Trophoblast cell (in vitro differentiated cells and primary cell): ENCODE data around the gene NDST1.

ENCODE experiments used
- DNase-seq, 2 donors: peaks; one replicate each; pipeline ENCODE4 v3.0.0-alpha.2; 2016
- H2AFZ ChIP-seq: 2 replicates; pipeline ENCODE4 v1.6.1; 2013; ENCODE audit warnings: low read length, moderate library complexity, mild to moderate bottlenecking; ENCODE audit not compliant: insufficient read depth, poor library complexity
- H2AK5ac ChIP-seq: 2 replicates; pipeline ENCODE4 v1.6.1; 2013; ENCODE audit warnings: mild to moderate bottlenecking, low read length
- H2BK120ac ChIP-seq: 2 replicates; pipeline ENCODE4 v1.6.1; 2013; ENCODE audit warnings: low read length, mild to moderate bottlenecking, moderate library complexity; ENCODE audit not compliant: insufficient read depth, poor library complexity
- H2BK12ac ChIP-seq: 2 replicates; pipeline ENCODE4 v1.6.1; 2013; ENCODE audit warnings: mild to moderate bottlenecking, low read length, moderate library complexity
- H2BK5ac ChIP-seq: 2 replicates; pipeline ENCODE4 v1.6.1; 2013; ENCODE audit warnings: low read length, low read depth, moderate library complexity, mild to moderate bottlenecking; ENCODE audit not compliant: poor library complexity
- H3K14ac ChIP-seq: 2 replicates; pipeline ENCODE4 v1.6.1; 2013; ENCODE audit warnings: mild to moderate bottlenecking, low read length
- H3K18ac ChIP-seq: 2 replicates; pipeline ENCODE4 v1.6.1; 2013; ENCODE audit warnings: mild to moderate bottlenecking, low read length
- H3K23ac ChIP-seq: 2 replicates; pipeline ENCODE4 v1.6.1; 2013; ENCODE audit warnings: low read length
- H3K27ac ChIP-seq: 2 replicates; pipeline ENCODE4 v1.5.1; 2013; ENCODE audit warnings: low read depth, mild to moderate bottlenecking, inconsistent platforms, low read length, moderate library complexity
- H3K27me3 ChIP-seq: 2 replicates; pipeline ENCODE4 v1.6.1; 2013; ENCODE audit warnings: inconsistent platforms, mild to moderate bottlenecking, low read length, moderate library complexity; ENCODE audit not compliant: insufficient read depth
- H3K36me3 ChIP-seq, 2 experiments: 1 replicate in 1 of 2; 2 replicates in 1 of 2; pipeline ENCODE4 v1.6.1; 2013; ENCODE audit warnings: low read length in 2 of 2, mild to moderate bottlenecking in 2 of 2, moderate library complexity in 1 of 2; ENCODE audit not compliant: insufficient read depth in 2 of 2, control insufficient read depth in 1 of 2
- H3K4ac ChIP-seq: 2 replicates; pipeline ENCODE4 v1.6.1; 2013; ENCODE audit warnings: low read depth, mild to moderate bottlenecking, low read length, moderate library complexity
- H3K4me1 ChIP-seq, 2 experiments: 1 replicate in 1 of 2; 2 replicates in 1 of 2; pipeline ENCODE4 v1.6.1; 2013; ENCODE audit warnings: low read length in 2 of 2, mild to moderate bottlenecking in 2 of 2, moderate library complexity in 1 of 2; ENCODE audit not compliant: insufficient read depth in 2 of 2, control insufficient read depth in 1 of 2
- H3K4me2 ChIP-seq: 2 replicates; pipeline ENCODE4 v1.6.1; 2013; ENCODE audit warnings: inconsistent platforms, mild to moderate bottlenecking, low read length, moderate library complexity
- H3K4me3 ChIP-seq: 2 replicates; pipeline ENCODE4 v1.5.1; 2013; ENCODE audit warnings: mild to moderate bottlenecking, low read depth, low read length, inconsistent platforms
- H3K79me1 ChIP-seq: one replicate; pipeline ENCODE4 v1.6.1; 2013; ENCODE audit warnings: low read length
- H3K79me2 ChIP-seq: 2 replicates; pipeline ENCODE4 v1.6.1; 2013; ENCODE audit warnings: low read length, mild to moderate bottlenecking; ENCODE audit not compliant: control insufficient read depth, insufficient read depth, poor library complexity
- H3K9ac ChIP-seq: 2 replicates; pipeline ENCODE4 v1.6.1; 2013; ENCODE audit warnings: mild to moderate bottlenecking, low read length
- H3K9me3 ChIP-seq: 2 replicates; pipeline ENCODE4 v1.6.1; 2013; ENCODE audit warnings: low read depth, mild to moderate bottlenecking, control low read depth, inconsistent platforms, low read length; ENCODE audit not compliant: insufficient read depth
- H4K12ac ChIP-seq: 2 replicates; pipeline ENCODE4 v1.6.1; 2013; ENCODE audit warnings: low read depth, mild to moderate bottlenecking, low read length, moderate library complexity
- H4K8ac ChIP-seq: 2 replicates; pipeline ENCODE4 v1.6.1; 2013; ENCODE audit warnings: low read depth, mild to moderate bottlenecking, low read length, moderate library complexity
- H4K91ac ChIP-seq: one replicate; pipeline ENCODE4 v1.6.1; 2013; ENCODE audit warnings: low read depth, mild to moderate bottlenecking, low read length, moderate library complexity
- WGBS: extraction: QIAGEN DNeasy Blood & Tissue Kit; methylation state at CpG from one replicate; pipeline ENCODE4 v1.1.7; 2013; ENCODE audit warnings: missing lambda C conversion rate; ENCODE audit not compliant: insufficient read length, insufficient coverage; ENCODE audit errors: extremely low coverage; 5-methylcytosine and 5-hydroxymethylcytosine counted together

The NDST1 gene

DNA sequence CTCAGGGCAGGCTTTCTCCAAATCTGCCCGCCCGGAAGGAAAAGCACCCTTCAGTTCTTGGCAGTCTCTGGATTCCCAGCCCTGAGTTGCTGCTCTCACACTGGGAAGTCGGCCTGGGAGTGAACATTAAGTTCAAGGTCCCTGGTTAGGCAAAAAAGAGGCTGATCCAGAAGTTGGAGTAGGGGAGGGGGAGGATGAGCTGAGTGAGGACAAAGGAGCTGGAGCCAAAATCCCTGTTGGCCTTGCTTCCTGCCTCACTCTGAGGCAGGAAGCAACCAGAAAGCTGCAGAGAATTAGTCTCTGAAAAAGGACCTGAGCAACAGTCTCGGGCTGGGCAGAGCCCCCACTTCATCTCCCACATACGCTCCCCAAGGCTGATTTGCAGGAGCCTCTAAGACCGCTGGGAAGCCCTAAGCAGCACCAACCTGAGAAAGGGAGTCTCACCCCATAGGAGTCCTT, 43.3 kb upstream of the NDST1 start:
- Histone ChIP-seq H3K18ac (no peak overlapping the region), H2AFZ (no peak overlapping the region), H3K79me1 (peaks cover 33% of the 10 kb centered on the region), H3K9me3 (no peaks in the 10 kb centered on the region), H4K12ac (no peak overlapping the region), H2AK5ac (peak overlapping the region; percentile 66), H4K8ac (peak overlapping the region; percentile 55), H3K4ac (peak overlapping the region; percentile 25), H3K27me3 (no peaks in the 10 kb centered on the region), H3K4me1 (peaks cover 8 to 36% of the 10 kb centered on the region in 2 experiments), H3K4me3 (no peak overlapping the region), H3K79me2 (no peaks in the 10 kb centered on the region), H3K9ac (no peak overlapping the region), H2BK5ac (peak overlapping the region; percentile 57), H2BK12ac (peak overlapping the region; percentile 80), H3K36me3 (no peaks in the 10 kb centered on the region), H3K4me2 (no peak overlapping the region), H2BK120ac (peak overlapping the region; percentile 48), H3K27ac (peak overlapping the region; percentile 36), H4K91ac (peak overlapping the region; percentile 90), H3K23ac (no peak overlapping the region), H3K14ac (peak overlapping the region; percentile 4)
- no CpG with 5 or more reads among the region's 6 CpGs for WGBS
- DNase-seq, result no peak

DNA sequence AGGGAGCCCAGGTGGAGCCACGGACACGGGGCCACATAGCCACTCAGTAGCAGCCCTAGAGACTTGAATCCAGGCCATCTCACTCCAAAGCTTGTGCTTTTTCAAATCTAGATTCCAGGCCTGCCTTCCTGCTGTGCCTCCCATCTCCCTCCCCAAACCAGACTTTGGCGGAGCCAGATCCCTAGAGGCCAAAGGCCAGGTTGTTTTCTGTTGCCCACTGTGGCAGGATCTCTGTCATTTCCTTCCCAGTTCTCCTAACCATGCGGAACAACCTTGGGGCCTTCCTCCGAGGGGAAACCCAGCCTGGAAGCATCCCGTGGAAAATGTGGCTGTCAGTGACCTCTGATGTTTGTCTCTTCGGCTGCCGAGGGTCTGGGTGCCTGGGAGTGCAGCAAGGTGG, 42.0 kb upstream of the NDST1 start:
- H3K18ac ChIP-seq, result no peak overlapping the region
- peaks cover 11 to 34% of the 10 kb centered on the region in 2 experiments for H3K4me1 ChIP-seq
- H3K4me2 ChIP-seq, result no peak overlapping the region
- no peak overlapping the region for H3K9ac ChIP-seq
- peak overlapping the region; percentile 67 for H2BK12ac ChIP-seq
- H2BK5ac ChIP-seq, result peak overlapping the region; percentile 14
- H4K91ac ChIP-seq, result peak overlapping the region; percentile 71
- no peak overlapping the region for H3K27ac ChIP-seq
- peak overlapping the region; percentile 0 for H4K8ac ChIP-seq
- WGBS, result no CpG with 5 or more reads among the region's 8 CpGs
- peak overlapping the region; percentile 21 for H3K4ac ChIP-seq
- no peaks in the 10 kb centered on the region for H3K9me3 ChIP-seq
- H2BK120ac ChIP-seq, result peak overlapping the region; percentile 4
- no peak overlapping the region for H3K23ac ChIP-seq
- H3K79me1 ChIP-seq, result peaks cover 35% of the 10 kb centered on the region
- H3K4me3 ChIP-seq, result no peak overlapping the region
- DNase-seq, result no peak
- H3K14ac ChIP-seq, result peak overlapping the region; percentile 9
- H2AFZ ChIP-seq, result no peak overlapping the region
- no peak overlapping the region for H4K12ac ChIP-seq
- no peaks in the 10 kb centered on the region for H3K79me2 ChIP-seq
- H2AK5ac ChIP-seq, result peak overlapping the region; percentile 23
- H3K36me3 ChIP-seq, result no peaks in the 10 kb centered on the region
- H3K27me3 ChIP-seq, result no peaks in the 10 kb centered on the region

DNA sequence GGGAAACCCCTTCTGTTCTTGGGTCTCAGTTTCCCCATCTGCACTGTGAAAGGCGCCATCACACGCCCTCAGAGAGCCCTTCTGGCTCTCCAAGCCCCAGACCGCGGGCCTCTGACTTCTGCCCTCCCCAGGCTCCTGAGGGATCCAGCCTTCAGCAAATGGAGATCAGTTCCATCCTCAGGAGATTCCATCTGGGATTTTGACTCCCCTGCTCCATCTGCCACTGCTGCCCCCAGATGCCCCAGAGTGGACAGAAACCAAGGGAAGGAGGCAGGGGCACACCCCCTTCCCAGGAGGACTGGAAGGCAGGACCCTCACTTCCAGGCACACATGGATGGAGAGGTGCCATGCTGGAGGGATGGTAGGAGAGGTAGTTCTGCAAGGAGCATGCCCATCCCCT, 39.7 kb upstream of the NDST1 start:
- H3K9me3 ChIP-seq, result no peaks in the 10 kb centered on the region
- no peak overlapping the region for H3K23ac ChIP-seq
- peak overlapping the region; percentile 1 for H3K4ac ChIP-seq
- H2AK5ac ChIP-seq, result peak overlapping the region; percentile 47
- no peak overlapping the region for H3K4me2 ChIP-seq
- H3K79me2 ChIP-seq, result peaks cover 6% of the 10 kb centered on the region
- H3K27ac ChIP-seq, result no peak overlapping the region
- H4K91ac ChIP-seq, result peak overlapping the region; percentile 65
- H2AFZ ChIP-seq, result no peak overlapping the region
- peaks cover 13 to 37% of the 10 kb centered on the region in 2 experiments for H3K4me1 ChIP-seq
- H2BK120ac ChIP-seq, result peak overlapping the region; percentile 50
- H3K9ac ChIP-seq, result no peak overlapping the region
- peaks cover 45% of the 10 kb centered on the region for H3K79me1 ChIP-seq
- no peak overlapping the region for H3K4me3 ChIP-seq
- H2BK12ac ChIP-seq, result peak overlapping the region; percentile 20
- no peak for DNase-seq
- H3K18ac ChIP-seq, result peak overlapping the region; percentile 26
- no CpG with 5 or more reads among the region's 4 CpGs for WGBS
- H3K36me3 ChIP-seq, result no peaks in the 10 kb centered on the region
- H3K14ac ChIP-seq, result peak overlapping the region; percentile 83
- peak overlapping the region; percentile 81 for H2BK5ac ChIP-seq
- H3K27me3 ChIP-seq, result no peaks in the 10 kb centered on the region
- H4K8ac ChIP-seq, result no peak overlapping the region
- H4K12ac ChIP-seq, result peak overlapping the region; percentile 1

DNA sequence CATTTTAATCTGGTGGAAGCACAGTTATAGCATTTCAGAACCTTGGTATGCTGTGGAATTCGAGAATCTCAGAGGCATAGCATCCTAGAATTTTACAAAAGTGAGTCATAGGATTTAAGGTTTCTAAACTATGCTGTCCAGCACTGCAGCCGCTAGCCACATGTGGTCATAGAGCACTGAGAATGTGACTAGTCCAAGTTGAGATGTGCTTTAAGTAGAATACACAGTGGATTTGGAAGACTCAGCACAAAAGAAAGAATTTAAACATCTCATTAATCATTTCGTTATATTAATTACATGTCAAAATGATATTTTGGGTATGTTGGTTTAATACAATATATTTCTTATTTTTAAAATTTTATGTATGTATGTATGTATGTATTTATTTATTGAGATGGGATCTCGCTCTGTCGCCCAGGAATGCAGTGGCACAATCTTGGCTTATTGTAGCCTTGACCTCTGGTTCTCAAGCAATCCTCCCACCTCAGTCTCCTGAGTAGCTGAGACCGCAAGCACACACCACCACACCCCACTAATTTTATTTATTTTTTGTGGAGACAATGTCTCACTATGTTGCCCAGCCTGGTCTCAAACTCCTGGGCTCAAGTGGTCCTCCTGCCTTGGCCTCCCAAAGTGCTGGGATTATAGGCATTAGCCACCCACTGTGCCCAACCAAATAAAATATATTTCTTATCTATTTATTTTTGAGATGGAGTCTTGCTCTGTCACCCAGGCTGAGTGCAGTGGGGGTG, 38.0 kb upstream of the NDST1 start:
- Histone ChIP-seq H3K9me3 (no peaks in the 10 kb centered on the region), H3K4me3 (no peak overlapping the region), H2BK5ac (peak overlapping the region; percentile 79), H3K79me2 (peaks cover 6% of the 10 kb centered on the region), H4K12ac (no peak overlapping the region), H2AFZ (no peak overlapping the region), H3K14ac (no peak overlapping the region), H3K18ac (no peak overlapping the region), H3K4me2 (no peak overlapping the region), H4K8ac (no peak overlapping the region), H2BK120ac (peak overlapping the region; percentile 57), H3K36me3 (no peaks in the 10 kb centered on the region), H2BK12ac (no peak overlapping the region), H3K4ac (peak overlapping the region; percentile 38), H2AK5ac (no peak overlapping the region), H3K27ac (peak overlapping the region; percentile 87), H3K27me3 (no peaks in the 10 kb centered on the region), H3K79me1 (peaks cover 47% of the 10 kb centered on the region), H3K4me1 (peaks cover 19 to 40% of the 10 kb centered on the region in 2 experiments), H3K23ac (no peak overlapping the region), H4K91ac (peak overlapping the region; percentile 67), H3K9ac (no peak overlapping the region)
- WGBS, result no CpG with 5 or more reads among the region's 6 CpGs
- peak; percentile 85 to 91 for DNase-seq
